Measurements from ENCODE around the gene CRELD1. TPM values are rescaled to one million over a fixed set of nuclear protein-coding genes. Genes with fewer than 3 reads are reported as not detected.
A peak's percentile ranks its signal among the peaks of the same experiment; 100 is the strongest.

The CRELD1 gene
- total and polyA plus RNA-seq, 9 of the 15 experiments (the other 6 are each of a cell fraction or from before 2014, with no cell fraction given) = 3.3 to 25.8 (median 16.5) TPM

GRCh38 chr3:9932843-9933560, 632 bp upstream of the CRELD1 start (continued):
- TF ChIP-seq ZFP91 (CRISPR knock-in tag; IDR thresholded peaks at IDR 0.05) (no peak), SMARCE1 (IDR thresholded peaks at IDR 0.05) (0 out of 2 replicates have a peak, but pooled peaks have one; percentile 15), JUN (IDR thresholded peaks at IDR 0.05; ENCODE audit: borderline replicate concordance, low read depth, low read length) (peak; percentile 37; the same call in 1 of the 2 replicates), JUN (CRISPR knock-in tag; IDR thresholded peaks at IDR 0.05; ENCODE audit: borderline replicate concordance) (peak; percentile 10; the same call in 1 of the 2 replicates), NFE2 (IDR thresholded peaks at IDR 0.05; ENCODE audit: low read depth) (peak; percentile 41; the same call in 1 of the 2 replicates), HDAC1 (IDR thresholded peaks at IDR 0.05) (peak in 1 of 2 experiments; percentile 80; a peak in 2 of 4 replicates), SUPT5H (IDR thresholded peaks at IDR 0.05) (0 out of 2 replicates have a peak, but pooled peaks have one; percentile 58), ZBTB49 (CRISPR knock-in tag; IDR thresholded peaks at IDR 0.05; ENCODE audit: borderline replicate concordance) (no peak), HDAC2 (IDR thresholded peaks at IDR 0.05) (peak; percentile 42; the same call in 1 of the 2 replicates), MLX (CRISPR knock-in tag; conservative IDR thresholded peaks at IDR 0.05) (no peak), KDM1A (IDR thresholded peaks at IDR 0.05) (no peak), BMI1 (IDR thresholded peaks at IDR 0.05; ENCODE audit: low read length) (no peak), KAT8 (IDR thresholded peaks at IDR 0.05; ENCODE audit: low read depth) (no peak), EWSR1 (IDR thresholded peaks at IDR 0.05; ENCODE audit: borderline replicate concordance, low read depth, partially characterized antibody) (no peak), RFX7 (CRISPR knock-in tag; IDR thresholded peaks at IDR 0.05) (no peak), CREBBP (IDR thresholded peaks at IDR 0.05; ENCODE audit: low read depth, low read length) (no peak), ARID2 (IDR thresholded peaks at IDR 0.05) (peak; percentile 55; the same call in 1 of the 2 replicates), GATA2 (CRISPR knock-in tag; IDR thresholded peaks at IDR 0.05) (no peak), TCF3 (CRISPR knock-in tag; IDR thresholded peaks at IDR 0.05) (no peak), ADNP (tag; IDR thresholded peaks at IDR 0.05) (no peak), KAT7 (CRISPR knock-in tag; IDR thresholded peaks at IDR 0.05; ENCODE audit: borderline replicate concordance) (peak; percentile 97), CEBPG (CRISPR knock-in tag; IDR thresholded peaks at IDR 0.05) (peak; percentile 39; the same call in 1 of the 2 replicates), CEBPG (tag; conservative IDR thresholded peaks at IDR 0.05 in 1 of 2, IDR thresholded peaks at IDR 0.05 in 1 of 2) (no peak), ESRRA (IDR thresholded peaks at IDR 0.05; ENCODE audit: borderline replicate concordance, low read depth) (peak; percentile 64; the same call in 1 of the 2 replicates), CCNT2 (IDR thresholded peaks at IDR 0.05; ENCODE audit: borderline replicate concordance, extremely low read depth, insufficient read length, low read depth, low read length) (no peak)
